Measurements from ENCODE around the gene ENTHD1.
"Not testable (repeated sequence)": the region's sequence is repeated elsewhere in the genome, so short reads cannot be mapped to it uniquely, and the experiment has no call there.

DNA sequence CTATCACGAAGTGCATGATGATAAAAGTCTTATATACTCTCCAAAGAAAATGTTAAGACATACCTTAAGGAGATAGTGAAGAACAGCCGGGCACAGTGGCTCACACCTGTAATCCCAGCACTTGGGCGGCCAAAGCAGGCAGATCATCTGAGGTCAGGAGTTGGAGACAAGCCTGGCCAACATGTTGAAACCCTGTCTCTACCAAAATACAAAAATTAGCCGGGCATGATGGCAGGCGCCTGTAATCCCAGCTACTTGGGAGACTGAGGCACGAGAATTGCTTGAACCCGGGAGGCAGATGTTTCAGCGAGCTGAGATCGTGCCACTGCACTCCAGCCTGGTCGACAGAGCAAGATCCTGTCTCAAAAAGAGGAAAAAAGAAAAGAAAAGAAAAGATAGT, 10.5 kb upstream of the ENTHD1 start:
- TF ChIP-seq, protein P1, sequence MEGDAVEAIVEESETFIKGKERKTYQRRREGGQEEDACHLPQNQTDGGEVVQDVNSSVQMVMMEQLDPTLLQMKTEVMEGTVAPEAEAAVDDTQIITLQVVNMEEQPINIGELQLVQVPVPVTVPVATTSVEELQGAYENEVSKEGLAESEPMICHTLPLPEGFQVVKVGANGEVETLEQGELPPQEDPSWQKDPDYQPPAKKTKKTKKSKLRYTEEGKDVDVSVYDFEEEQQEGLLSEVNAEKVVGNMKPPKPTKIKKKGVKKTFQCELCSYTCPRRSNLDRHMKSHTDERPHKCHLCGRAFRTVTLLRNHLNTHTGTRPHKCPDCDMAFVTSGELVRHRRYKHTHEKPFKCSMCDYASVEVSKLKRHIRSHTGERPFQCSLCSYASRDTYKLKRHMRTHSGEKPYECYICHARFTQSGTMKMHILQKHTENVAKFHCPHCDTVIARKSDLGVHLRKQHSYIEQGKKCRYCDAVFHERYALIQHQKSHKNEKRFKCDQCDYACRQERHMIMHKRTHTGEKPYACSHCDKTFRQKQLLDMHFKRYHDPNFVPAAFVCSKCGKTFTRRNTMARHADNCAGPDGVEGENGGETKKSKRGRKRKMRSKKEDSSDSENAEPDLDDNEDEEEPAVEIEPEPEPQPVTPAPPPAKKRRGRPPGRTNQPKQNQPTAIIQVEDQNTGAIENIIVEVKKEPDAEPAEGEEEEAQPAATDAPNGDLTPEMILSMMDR (IDR thresholded peaks at IDR 0.05): not testable (repeated sequence)
- not testable (repeated sequence) for TF ChIP-seq POLR2A (IDR thresholded peaks at IDR 0.05)
